ENCODE measurements around the gene TMEM179. TPM values are rescaled to one million over a fixed set of nuclear protein-coding genes. Genes with fewer than 3 reads are reported as not detected.

The TMEM179 gene
- total and polyA plus RNA-seq, 8 donors: 0.73 to 2.0 (median 1.7) TPM; not detected in 1

DNA sequence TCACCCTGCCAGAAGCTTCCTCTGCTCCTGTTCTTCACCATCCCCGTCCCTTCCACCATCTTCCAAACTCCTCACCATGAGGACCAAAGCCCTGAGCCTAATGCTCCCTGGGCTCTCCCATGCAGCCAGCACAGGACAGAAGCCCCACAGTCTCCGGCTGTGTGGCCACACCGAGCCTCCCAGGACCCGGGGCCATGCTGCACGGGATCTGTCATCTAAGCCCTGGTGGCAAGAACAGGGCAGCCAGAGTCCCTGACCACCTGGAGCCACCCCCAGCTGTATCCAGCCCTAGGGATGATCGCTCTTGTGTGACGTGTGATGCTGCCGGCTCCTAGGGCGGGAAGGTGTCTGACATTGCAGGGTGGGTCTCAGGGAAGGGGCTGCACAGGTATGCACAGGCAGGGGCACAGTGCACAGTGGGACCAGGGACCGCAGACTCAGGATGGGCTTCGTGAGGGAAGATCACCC is 8.1 kb downstream of the TMEM179 start:
- H3K9me3 ChIP-seq: no peaks in the 10 kb centered on the region
- no peak overlapping the region for H3K4me3 ChIP-seq
- no peaks in the 10 kb centered on the region for H3K4me1 ChIP-seq
- intact Hi-C loops (cut with DNase I): no loop called here
- ATAC-seq: no peak
- DNase-seq: peak in 1 of 4 donors; percentile 57
- H3K36me3 ChIP-seq: no peaks in the 10 kb centered on the region
- no peak overlapping the region for H3K27ac ChIP-seq
- TF ChIP-seq, protein P1, sequence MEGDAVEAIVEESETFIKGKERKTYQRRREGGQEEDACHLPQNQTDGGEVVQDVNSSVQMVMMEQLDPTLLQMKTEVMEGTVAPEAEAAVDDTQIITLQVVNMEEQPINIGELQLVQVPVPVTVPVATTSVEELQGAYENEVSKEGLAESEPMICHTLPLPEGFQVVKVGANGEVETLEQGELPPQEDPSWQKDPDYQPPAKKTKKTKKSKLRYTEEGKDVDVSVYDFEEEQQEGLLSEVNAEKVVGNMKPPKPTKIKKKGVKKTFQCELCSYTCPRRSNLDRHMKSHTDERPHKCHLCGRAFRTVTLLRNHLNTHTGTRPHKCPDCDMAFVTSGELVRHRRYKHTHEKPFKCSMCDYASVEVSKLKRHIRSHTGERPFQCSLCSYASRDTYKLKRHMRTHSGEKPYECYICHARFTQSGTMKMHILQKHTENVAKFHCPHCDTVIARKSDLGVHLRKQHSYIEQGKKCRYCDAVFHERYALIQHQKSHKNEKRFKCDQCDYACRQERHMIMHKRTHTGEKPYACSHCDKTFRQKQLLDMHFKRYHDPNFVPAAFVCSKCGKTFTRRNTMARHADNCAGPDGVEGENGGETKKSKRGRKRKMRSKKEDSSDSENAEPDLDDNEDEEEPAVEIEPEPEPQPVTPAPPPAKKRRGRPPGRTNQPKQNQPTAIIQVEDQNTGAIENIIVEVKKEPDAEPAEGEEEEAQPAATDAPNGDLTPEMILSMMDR (IDR thresholded peaks at IDR 0.05): no peak
- peaks cover 0 to 93% of the 10 kb centered on the region in 2 donors for H3K27me3 ChIP-seq

DNA sequence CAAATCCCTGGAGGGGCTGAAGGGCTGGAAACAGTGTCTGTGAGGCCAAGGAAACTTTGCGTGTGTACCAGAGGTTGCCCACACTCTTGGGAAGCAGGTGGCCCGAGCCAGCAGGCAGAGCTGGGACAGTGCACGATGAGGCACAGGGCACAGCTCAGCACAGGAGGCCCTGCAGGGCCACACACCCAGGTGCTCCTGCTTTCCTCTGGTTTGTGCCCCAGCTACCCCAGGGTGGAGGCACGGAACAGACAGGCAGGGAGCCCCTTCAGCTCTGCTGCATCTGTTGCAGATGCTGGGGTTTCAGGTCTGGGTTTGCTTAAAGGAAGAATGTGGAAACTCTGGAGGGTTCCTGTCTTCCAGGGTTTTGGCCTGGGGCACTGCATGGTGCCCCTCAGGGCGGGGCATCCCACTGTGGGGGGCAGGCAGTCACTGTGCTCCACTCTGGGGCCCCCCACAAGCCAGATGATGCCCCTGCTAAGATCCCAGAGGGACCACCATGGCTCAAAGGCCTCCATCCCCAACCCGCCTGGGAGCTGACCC is 8.6 kb downstream of the TMEM179 start:
- Histone ChIP-seq H3K27me3 (peaks cover 0 to 93% of the 10 kb centered on the region in 2 donors), H3K36me3 (no peaks in the 10 kb centered on the region), H3K4me1 (no peaks in the 10 kb centered on the region), H3K4me3 (no peak overlapping the region), H3K9me3 (no peaks in the 10 kb centered on the region), H3K27ac (no peak overlapping the region)
- intact Hi-C loops (cut with DNase I): no loop called here
- TF ChIP-seq, protein P1 (IDR thresholded peaks at IDR 0.05): no peak
- DNase-seq (peak in 1 of 4 donors; percentile 43), ATAC-seq (no peak)

DNA sequence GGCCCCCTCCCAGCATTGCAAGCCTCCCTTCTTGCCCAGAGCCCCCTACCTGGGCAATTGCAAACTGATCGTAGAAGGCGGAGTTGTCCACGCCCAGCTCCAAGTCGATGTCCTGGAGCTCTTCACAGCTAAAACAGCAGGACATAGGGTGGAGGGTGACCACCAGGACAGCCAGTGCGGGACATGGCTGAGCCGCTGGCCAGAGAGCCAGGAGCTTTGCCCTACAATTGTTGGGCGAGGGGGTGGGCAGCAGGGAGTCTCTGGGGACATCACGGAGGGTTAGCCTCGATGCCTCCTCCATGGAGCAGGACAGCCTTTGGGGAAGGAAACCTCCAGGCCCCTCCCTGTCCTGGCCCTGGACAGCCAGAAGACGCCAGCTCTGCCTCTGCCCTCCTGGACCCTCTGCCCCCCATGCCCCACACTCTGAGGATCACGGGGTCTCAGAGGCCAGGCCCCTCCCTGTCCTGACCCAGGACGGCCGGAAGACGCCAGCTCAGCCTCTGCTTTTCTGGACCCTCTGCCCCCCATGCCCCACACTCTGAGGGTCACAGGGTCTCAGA is 9.4 kb downstream of the TMEM179 start:
- H3K9me3 ChIP-seq: no peaks in the 10 kb centered on the region
- H3K27ac ChIP-seq: no peak overlapping the region
- H3K27me3 ChIP-seq: peaks cover 0 to 86% of the 10 kb centered on the region in 2 donors
- TF ChIP-seq, protein P1 (IDR thresholded peaks at IDR 0.05): no peak
- intact Hi-C loops (cut with DNase I): no loop called here
- ATAC-seq (no peak), DNase-seq (peak in 1 of 4 donors; percentile 40)
- no peak overlapping the region for H3K4me3 ChIP-seq
- no peaks in the 10 kb centered on the region for H3K4me1 ChIP-seq
- H3K36me3 ChIP-seq: no peaks in the 10 kb centered on the region

GRCh38 chr14:104594310-104595046 is 10.1 kb downstream of the TMEM179 start:
- no peaks in the 10 kb centered on the region for H3K36me3 ChIP-seq
- DNase-seq (peak in 1 of 4 donors; percentile 58), ATAC-seq (no peak)
- H3K27ac ChIP-seq: no peak overlapping the region
- H3K4me3 ChIP-seq: no peak overlapping the region
- no peaks in the 10 kb centered on the region for H3K4me1 ChIP-seq
- no peaks in the 10 kb centered on the region for H3K9me3 ChIP-seq
- intact Hi-C loops (cut with DNase I): no loop called here
- H3K27me3 ChIP-seq: peaks cover 0 to 86% of the 10 kb centered on the region in 2 donors
- TF ChIP-seq, protein P1 (IDR thresholded peaks at IDR 0.05): no peak

DNA sequence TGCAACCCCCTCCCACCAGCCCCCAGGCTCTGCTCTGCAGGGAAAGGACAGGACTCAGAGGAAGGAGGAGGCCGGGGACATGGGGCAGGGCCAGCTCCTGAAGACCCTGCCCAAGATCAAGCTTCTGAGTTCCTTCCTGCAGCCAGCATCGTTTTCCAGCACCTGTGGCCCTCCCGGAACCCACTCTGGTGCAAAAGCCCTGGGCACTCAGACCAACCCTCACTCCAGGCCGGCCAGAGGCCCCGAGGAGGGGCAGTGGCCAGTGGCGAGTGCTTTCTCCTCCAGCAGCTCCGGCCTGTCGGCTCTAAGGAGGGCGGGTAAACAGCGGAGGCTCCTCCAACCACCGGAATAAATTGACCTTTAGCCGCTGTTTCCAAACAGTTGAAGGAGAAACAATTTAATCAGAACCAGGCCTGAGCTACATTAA is 10.8 kb downstream of the TMEM179 start:
- ATAC-seq: no peak

More for the DNA sequence above, 10.8 kb downstream of the TMEM179 start:
- no peak overlapping the region for H3K4me3 ChIP-seq
- H3K27ac ChIP-seq: no peak overlapping the region
- H3K27me3 ChIP-seq: peaks cover 0 to 86% of the 10 kb centered on the region in 2 donors
- DNase-seq: peak in 1 of 4 donors; percentile 46
- intact Hi-C loops (cut with DNase I): no loop called here
- no peaks in the 10 kb centered on the region for H3K4me1 ChIP-seq
- TF ChIP-seq, protein P1 (IDR thresholded peaks at IDR 0.05): no peak
- no peaks in the 10 kb centered on the region for H3K36me3 ChIP-seq
- no peaks in the 10 kb centered on the region for H3K9me3 ChIP-seq
